GM21786 (cell line): ENCODE measurements around the gene PRSS57.
"Not testable (repeated sequence)": the region's sequence is repeated elsewhere in the genome, so short reads cannot be mapped to it uniquely, and the experiment has no call there.

Source experiments
- ATAC-seq: cut with Tn5 transposase; IDR thresholded peaks from one replicate; pipeline ENCODE4 v1.9.1; 2021; ENCODE audit not compliant: unreplicated experiment

The PRSS57 gene

DNA sequence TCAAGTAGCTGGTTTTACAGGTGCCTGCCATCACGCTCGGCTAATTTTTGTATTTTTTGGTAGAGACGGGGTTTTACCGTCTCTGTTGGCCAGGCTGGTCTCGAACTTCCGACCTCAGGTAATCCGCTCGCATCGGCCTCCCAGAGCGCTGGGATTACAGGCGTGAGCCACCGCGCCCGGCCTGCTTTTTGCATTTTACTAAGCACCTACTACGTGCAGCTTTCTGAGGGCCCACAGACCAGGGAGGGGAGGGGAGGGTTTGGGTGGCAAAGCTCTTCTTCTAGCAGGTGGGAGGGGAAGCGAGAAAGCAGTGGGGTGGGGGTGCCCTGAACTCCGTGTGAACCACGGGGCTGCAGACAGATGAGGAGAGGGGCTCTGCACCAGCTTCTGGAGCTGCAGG is 28.5 kb upstream of the PRSS57 start:
- ATAC-seq = no peak

DNA sequence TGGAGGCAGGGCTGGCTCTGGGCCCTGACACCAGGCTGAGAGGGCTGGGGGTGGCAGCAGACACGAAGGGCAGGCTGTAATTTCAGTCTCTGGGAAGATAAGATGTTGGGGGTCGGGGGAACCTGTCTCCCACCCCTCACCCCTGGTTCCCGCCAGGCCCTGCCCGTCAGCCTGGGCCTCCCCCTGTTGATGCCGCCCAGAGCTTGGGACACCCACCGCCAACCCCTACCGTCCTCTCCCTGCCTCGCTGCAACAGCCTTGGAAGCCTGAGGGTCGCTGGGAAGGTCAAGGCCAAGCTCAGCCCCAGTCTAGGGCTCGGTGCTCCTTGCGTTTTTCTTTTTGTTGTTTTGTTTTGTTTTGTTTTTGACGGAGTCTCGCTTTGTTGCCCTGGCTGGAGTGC is 28.0 kb upstream of the PRSS57 start:
- ATAC-seq = no peak

DNA sequence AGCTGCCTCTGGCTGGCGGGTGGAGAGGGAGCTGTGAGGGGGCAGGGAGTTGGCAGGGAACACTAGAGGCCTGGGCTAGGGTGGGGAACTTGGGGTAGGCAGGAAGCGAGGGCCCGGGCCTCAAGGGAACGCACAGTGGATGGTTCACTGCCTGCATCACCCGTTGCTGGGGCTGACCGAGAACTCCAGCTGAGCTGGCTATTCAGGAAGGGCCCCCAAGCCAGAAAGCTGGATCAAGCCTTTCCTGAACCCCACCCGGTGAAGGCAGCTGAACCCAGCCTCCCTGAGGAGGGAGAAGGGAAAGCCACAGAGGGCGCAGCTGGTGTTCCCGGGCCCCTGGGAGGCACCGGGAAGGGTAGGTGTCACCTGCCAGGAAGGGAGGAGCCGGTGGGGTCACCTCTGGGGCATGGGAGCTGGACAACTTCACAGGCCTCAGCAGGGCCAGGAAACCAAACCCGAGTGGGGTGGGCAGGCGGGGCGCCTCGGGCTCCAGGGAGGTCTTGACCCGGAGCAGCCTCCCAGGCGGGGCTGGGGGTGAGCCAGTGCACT is 27.4 kb upstream of the PRSS57 start:
- ATAC-seq = no peak

DNA sequence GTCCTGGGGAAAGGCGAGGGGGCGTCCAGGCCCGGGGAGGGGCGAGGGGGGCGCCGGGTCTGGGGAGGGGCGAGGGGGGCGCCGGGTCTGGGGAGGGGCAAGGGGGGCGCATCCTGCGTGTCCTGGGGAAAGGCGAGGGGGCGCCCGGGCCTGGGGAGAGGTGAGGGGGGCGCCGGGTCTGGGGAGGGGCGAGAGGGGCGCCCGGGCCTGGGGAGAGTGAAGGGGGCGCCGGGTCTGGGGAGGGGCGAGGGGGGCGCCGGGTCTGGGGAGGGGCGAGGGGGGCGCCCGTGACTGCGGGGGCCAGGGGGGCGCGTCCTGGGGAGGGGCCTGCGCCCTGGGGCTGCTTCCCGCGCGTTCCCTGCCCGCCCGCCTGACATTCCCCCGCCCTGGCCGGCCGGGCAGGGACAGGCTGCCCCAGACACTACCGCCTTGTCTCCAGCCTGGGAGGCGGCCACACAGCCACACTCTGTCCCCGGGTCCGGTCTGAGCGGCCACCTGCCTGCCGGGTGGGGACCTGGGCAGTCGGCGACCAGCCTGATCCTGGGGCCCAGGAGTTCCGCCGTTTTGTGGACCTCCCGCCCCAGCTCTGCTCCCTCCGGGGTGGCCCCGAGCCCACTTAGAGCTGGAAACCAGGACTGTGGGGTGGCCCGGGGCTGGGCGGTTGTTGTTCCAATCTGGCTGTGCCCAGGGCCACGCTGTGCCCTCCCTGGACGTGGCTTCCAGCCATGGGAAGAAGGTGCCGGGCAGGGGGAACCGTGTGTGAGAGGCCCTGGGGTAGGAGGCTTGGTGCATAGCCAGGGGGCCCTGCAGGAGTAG is 25.3 kb upstream of the PRSS57 start:
- no peak for ATAC-seq

DNA sequence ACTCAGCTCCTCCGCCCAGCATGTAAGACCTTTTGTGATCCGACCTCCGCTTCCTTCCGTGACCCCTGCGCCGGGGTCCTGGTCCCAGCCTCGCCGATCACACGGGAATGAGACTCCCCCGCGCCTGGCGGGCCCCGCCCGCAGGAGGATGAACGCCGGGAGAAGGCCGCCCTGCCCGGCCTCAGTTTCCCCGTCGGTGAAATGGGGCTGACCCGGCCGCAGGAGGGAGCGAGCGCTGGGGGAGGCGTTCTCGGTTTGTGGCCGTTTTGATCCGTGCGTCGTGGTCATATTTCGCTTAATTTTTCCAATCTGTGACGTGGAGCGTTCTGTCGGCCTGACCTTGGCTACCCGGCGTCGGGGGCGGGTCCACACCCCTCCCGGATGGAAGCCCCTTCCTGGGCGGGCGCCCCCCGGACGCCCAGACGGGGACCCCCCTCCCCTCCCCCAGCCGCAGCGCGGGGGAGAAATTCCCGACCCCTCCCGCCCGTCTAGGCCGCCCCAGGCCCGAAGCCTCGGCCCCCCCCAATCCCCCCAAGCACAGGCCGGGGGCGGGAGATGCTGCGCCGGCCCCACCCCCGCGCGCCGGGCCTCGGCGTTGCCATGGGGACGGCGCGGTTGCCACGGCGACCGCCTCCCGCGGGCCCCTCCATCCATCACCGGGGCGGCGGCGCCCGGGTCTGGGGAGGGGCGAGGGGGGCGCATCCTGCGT is 24.5 kb upstream of the PRSS57 start:
- ATAC-seq = no peak

DNA sequence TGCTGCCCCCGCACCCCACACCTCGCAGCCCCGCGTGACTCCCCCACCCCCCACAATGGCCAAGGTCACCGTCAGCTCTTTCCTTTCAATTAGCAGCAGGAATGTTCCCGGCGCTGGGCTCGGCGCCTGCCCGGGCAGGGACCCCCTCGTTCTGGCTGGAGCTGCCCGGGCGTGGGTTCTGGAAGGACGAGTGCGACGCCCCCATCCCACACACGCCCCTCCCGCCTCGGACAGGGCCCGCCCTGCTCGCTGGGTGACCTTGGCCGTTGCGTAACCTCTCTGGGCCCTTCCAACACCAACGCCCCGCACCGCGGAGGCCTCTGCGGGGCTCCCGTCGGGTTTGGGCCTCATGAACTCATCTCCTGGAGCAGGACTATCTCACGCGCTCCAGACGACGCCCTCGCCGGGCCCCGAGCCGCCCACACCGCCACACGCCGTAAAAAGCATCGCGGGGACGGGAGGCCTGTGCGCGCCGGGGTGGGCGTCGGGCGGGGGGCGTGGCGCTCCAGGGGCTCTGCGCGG is 23.8 kb upstream of the PRSS57 start:
- no peak for ATAC-seq

DNA sequence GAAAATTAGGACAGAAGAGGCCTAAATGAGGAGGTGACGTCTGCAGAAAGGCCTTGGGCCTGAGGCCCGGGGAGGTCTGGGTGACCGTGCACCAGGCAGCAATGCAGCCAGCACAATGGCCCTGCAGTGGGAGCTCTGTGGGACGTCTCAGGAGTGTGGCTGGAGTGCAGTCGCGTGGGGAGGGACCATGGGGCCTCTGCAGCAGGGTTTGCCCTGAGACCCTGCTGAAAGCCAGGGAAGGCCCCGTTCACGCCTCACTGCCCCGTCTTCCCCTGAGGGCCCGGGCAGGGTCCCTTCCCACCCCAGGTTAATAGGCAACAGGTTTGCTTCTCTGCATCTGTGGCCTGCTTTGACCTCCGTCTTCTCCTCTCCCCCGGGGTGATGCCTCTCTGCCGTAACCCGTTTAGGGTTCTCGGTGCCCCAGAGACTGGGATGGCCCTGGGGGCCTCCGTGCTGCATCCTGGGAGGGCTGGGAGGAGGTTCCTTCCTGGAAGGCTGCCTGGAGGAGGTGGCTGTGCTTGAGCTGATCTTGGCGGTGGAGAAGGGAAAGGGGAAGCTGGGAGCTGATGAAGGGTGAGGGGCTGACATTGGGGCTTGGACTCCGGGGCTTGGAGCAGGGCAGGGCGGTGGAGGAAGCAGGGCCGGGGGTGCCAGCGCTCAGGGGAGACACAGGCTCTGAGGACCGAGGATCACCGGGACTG is 23.1 kb upstream of the PRSS57 start:
- no peak for ATAC-seq

DNA sequence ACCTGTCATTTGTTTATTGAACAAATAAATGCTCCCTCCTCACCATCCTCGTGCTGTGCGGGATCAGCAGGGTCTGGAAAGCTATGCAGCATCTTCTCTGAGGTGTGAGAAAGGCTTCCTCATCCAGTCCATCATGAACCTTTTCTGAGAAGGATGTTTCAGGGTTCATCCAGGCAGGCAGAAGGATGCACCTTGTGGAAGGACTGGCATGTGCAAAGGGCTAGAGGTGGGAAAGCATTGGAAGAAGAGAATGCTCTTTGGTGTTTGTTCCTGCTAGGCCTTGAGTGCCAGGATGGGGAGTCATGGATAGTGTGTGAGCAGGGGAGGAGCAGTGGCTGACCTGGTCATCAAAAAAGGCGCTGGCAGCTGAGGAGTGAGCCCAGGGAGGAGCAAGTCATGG is 20.1 kb upstream of the PRSS57 start:
- no peak for ATAC-seq

DNA sequence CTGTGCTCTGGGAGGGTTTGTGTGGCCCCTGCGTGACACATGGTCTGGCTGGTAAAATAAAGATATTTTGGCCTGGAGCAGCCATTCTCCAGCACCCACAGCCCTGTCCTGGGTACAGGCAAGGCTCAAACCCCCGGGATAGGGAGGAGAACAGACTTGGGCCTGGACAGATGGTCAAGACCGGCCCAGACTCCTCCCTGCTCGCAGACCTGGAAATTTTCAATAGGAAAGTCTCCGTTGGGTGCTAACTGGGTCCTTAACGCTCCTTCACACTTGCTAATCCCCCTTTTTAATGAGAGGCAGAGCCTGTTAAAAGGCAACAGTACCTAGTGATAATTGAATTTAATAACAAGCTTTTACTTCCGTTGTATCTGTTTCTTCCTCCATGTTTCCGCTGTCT is 16.0 kb upstream of the PRSS57 start:
- ATAC-seq = no peak

DNA sequence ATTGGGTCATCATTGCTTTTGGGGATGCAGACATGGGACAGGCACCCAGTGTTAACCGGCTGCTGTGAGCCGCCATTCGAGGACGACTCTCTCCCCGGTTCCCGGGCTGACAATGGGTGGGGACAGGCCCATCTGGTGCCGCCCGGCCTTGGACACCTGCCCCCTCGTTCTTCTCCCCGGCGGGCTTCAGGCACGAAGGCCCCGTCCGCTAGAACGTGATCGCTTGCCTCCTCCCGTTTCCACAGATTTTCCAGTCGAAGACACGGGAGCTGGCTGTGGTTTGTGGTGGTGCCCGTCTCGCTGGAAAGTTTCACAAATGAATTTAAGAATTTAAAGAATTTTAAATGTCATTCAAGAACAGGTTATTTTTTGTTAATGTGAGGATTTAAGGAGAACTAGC is 15.5 kb upstream of the PRSS57 start:
- no peak for ATAC-seq

DNA sequence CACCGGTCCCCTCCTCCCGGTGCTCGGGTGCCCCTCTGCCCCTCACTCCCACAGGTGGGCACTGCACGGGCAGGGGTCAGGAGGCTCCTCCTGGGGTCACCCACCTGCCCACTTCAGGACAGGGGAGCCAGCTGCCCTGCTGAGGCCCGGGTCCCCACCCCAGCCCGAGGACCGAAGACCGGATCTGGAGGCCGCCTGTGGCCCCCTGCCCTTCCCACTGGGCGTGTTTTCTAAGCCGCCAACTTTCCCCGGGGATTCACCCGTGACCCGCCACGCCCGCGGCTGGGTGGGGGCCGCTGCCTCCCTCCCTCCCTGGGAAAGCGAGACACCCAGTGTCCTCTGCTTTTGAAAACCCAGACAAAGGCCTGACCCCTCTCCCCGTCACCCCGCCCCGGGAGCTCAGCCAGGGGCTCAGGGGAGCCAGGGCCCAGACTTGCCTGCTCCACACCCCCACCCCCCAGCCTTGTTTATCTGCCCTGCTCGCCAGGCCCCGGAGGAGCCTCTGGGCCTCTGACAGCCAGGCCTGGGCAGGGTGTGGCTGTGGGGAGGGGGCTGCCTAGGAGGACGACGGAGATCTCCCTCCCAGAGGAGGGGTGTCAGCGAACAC is 14.8 kb upstream of the PRSS57 start:
- ATAC-seq = no peak

DNA sequence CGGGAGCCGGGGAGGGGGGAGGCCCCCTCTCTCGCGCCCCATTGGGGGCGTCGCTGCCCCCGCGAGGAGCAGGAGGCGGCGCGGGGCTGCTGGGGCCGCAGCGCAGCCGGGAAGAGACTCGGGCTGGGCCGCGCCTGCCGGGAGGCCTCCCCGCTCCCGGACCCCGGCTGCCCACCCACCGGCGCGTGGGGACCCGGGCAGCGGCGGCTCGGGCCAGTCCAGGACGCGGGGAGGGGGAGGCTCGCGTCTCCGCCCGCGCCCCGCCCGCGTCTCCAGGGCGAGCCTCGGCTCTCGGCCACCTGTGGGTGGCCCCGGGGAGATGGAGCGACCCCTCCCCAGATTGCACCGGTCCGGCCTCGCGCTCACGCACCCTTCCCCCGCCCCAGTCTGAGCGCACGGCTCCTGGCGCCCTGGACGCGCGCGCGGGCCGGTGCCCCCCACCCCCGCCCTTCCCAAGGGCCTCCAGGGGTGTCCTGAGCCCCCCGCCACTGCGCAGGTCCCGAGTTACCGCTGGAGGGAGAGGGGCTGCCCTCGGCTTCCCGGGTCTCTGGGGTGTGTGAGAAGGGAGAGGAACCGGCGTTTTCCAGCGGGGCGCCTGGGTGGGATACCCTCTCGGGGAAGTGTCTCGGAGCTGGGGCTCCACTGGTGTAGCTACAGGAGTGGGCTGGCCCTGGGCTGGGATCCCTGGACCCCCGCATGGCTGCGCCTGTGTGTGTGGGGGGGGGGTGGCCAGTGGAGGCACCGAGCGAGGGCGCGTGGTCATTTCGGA is 14.1 kb upstream of the PRSS57 start:
- no peak for ATAC-seq

DNA sequence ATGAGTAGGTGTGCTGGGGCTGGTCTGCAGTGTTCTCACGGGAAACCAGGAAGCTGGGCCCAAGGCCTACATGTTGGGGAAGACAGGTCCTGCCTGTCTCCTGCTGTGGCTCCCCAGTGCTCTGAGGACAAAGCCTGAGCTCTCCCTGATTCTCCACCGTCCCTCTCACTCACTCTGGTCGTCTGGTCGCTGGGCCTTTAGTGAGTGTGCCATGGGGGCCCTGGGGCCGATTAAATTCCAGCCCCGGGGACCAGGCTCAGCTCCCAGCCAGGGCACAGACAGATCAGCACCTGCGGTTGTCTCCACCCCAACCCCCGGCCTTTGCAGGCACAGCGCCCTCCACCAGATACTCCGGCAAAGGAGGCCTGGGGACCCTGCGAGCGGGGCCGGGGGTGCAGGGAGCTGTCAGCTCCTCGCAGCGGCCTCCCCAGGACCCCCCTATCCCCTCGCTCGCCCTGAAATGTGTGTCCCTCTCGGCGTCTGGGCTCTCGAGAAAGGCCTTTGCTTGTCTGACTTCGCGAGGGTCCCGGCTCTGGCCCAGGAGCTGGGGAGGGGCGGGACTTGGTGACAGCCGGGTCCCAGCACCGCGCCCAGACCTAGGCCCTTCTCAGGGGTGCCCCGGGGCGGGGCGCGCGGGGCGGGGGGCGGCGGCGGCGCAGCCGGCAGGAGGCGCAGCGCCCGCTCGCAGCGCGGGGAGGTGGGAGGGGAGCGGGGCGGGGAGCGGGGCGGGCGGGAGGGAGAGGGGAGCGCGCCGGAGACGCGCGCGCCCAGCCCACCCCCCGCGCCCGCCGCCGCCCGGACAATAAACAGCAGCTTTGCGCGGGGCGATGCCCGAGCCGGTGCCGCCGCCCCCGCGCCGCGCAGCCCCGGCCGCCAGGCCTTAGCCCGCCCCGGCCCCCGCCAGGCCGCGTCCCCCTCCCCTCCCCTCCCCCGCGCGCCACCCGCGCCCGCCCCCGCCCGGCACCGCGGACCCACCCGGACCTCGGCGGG is 13.2 kb upstream of the PRSS57 start, which contains the start of gene PALM:
TSS of gene PALM (plus strand) at position 782 of the 990 bp plus-strand sequence. CDS start 212 bp downstream, outside the sequence.
- no peak for ATAC-seq

DNA sequence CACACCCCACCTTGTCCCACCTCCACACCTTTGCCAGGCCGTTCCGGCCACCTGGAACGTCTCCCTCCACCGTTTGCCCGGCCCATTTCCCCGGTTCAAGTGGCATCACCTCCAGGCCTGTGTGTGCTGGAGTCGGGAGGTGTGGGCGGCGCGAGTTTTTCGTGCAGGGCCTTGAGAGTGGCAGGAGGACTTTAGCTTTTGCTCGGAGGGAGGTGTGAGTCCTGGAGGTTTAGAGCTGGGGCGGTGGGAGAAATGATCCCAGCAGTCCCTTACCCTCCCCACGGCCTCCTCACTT is 9.1 kb upstream of the PRSS57 start:
- no peak for ATAC-seq

DNA sequence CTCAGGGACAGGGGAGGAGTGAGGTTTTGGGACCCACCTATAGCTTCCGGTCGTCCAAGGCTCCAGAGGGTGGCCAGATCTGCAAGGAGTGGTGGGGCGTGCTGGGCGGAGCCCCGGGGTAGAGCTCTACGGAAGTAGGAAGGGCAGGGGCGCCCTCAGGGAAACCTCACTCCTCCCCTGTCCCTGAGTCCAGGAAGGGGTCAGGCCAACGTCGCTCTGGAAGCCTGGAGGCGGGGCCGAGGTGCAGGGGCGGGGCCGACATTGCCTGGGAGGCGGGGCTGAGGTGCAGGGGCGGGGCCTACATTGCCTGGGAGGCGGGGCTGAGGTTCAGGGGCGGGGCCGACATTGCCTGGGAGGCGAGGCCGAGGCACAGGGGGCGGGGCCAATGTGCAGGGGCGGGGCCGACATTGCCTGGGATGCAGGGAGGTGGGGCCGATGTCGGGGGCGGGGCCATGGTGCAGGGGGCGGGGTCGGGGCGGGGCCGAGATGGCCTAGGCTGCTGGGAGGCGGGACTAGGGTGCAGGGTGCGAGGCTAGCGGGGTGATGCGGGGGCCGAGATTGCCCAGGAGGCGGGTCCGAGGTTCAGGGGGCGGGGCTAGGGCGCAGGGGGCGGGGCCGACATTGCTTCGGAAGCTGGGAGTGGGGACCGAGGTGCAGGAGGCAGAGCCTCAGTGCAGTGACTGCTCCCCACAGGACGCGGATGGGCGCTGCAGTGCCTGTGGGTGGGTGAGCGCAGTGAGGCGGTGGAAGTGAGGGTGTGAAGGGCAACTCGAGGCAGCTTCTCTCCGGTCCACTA is 8.6 kb upstream of the PRSS57 start:
- ATAC-seq = no peak

DNA sequence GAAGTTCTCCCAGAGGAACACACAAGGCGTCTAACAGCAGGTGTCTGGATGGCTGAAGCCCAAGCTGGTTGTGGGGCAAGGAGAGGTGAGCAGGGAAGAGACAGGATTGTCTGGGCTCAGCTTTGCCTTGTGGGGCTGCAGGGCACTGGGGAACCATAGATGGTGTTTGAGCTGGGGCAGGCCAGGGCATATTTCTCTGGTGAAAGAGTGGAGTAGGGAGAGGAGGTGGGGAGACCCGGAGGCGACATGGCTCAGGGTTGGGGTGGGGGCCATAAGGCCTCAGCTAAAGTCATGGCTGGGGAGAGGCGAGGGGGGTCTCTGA is 8.0 kb upstream of the PRSS57 start:
- no peak for ATAC-seq

DNA sequence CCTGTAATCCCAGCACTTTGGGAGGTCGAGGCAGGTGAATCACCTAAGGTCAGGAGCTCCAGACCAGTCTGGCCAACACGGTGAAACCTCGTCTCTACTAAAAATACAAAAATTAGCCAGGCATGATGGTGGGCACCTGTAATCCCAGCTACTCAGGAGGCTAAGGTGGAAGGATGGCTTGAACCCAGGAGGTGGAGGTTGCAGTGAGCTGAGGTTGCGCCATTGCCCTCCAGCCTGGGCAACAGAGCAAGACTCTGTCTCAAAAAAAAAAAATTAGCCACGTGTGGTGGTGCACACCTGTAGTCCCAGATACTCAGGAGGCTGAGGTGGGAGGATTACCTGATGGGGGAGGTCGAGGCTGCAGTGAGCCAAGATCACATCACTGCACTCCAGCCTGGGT is 7.6 kb upstream of the PRSS57 start:
- ATAC-seq = not testable (repeated sequence)

DNA sequence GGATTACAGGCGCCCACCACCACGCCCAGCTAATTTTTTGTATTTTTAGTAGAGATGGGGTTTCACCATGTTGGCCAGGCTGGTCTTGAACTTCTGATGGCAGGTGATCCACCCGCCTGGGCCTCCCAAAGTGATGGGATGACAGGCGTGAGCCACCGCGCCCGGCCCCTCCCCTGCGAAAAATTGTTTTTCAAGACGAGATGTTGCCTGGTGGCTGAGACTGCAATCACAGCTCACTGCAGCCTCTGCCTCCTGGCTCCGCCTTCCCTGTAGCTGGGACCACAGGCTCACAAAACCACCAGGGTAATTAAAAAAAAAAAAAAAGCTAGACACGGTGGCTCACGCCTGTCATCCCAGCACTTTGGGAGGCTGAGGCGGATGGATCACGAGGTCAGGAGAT is 4.6 kb upstream of the PRSS57 start:
- ATAC-seq = not testable (repeated sequence)
